Tibial artery (tissue), 4 donors: ENCODE measurements around the gene DST.

Source experiments
- DNase-seq, 2 donors: peaks; one replicate each; pipeline ENCODE4 v3.0.0-alpha.2; 2019
- H3K27ac ChIP-seq, 2 donors: fragments of 200-600 bp; sonication (generic) in 1 of 2; 1 replicate in 1 of 2; 2 replicates in 1 of 2; pipeline ENCODE4 v1.5.1; 2018 to 2019; ENCODE audit warnings: mild to moderate bottlenecking in 1 of 2
- H3K27me3 ChIP-seq, 2 donors: fragments of 200-600 bp; sonication (generic) in 1 of 2; one replicate each; pipeline versions ENCODE4 v1.5.1 to v1.6.0; 2016 to 2019
- H3K36me3 ChIP-seq, 3 donors: fragments of 200-600 bp; sonication (generic) in 2 of 3; one replicate each; pipeline ENCODE4 v1.5.1; 2016 to 2019; ENCODE audit warnings: mild to moderate bottlenecking in 2 of 3
- H3K4me1 ChIP-seq, 4 donors: fragments of 200-600 bp; sonication (generic) in 2 of 4; 1 replicate in 3 of 4; 2 replicates in 1 of 4; pipeline ENCODE4 v1.5.1; 2016 to 2019
- H3K4me3 ChIP-seq, 2 donors: fragments of 200-600 bp; sonication (generic) in 1 of 2; 1 replicate in 1 of 2; 2 replicates in 1 of 2; pipeline ENCODE4 v1.5.1; 2018 to 2019; ENCODE audit warnings: mild to moderate bottlenecking in 2 of 2
- H3K9me3 ChIP-seq, 3 donors: fragments of 200-600 bp; sonication (generic) in 1 of 3; one replicate each; pipeline ENCODE4 v1.5.1; 2016 to 2019
- CTCF ChIP-seq, 2 experiments: fragments of 200-600 bp in 1 of 2; fragments of 450-650 bp in 1 of 2; IDR thresholded peaks; one replicate each; pipeline ENCODE4 v1.5.1; 2017 to 2019; ENCODE audit warnings: antibody characterized with exemption in 2 of 2, mild to moderate bottlenecking in 1 of 2, moderate library complexity in 1 of 2
- intact Hi-C: fragments of 100-400 bp; cut with DNase I; formaldehyde crosslinking; loops from one replicate; pipeline ENCODE4 v1.15.0; 2023; ENCODE audit warnings: low total_unique reads

The DST gene

GRCh38 chr6:56481957-56482356, 160.7 kb downstream of the DST start:
- H3K27me3 ChIP-seq, result no peaks in the 10 kb centered on the region
- H3K36me3 ChIP-seq, result peaks cover 63 to 84% (median 72%) of the 10 kb centered on the region in 3 donors
- intact Hi-C loops, result loop anchor here (10.0 kb wide), 1 partner anchor 63 kb away; no protein-coding TSS in a partner anchor
- no peak for TF ChIP-seq CTCF (IDR thresholded peaks at IDR 0.05)
- peaks cover 0 to 20% (median 0%) of the 10 kb centered on the region in 4 donors for H3K4me1 ChIP-seq
- H3K9me3 ChIP-seq, result no peaks in the 10 kb centered on the region
- no peak overlapping the region for H3K4me3 ChIP-seq
- no peak for DNase-seq
- no peak overlapping the region for H3K27ac ChIP-seq

- H3K36me3 ChIP-seq, result peaks cover 65 to 84% (median 73%) of the 10 kb centered on the region in 3 donors
- no peaks in the 10 kb centered on the region for H3K27me3 ChIP-seq
- intact Hi-C loops, result loop anchor here (10.0 kb wide), 1 partner anchor 64 kb away; no protein-coding TSS in a partner anchor
- DNase-seq, result no peak
- no peak for TF ChIP-seq CTCF (IDR thresholded peaks at IDR 0.05)
- no peaks in the 10 kb centered on the region for H3K9me3 ChIP-seq
- H3K27ac ChIP-seq, result no peak overlapping the region
- peaks cover 0 to 27% (median 3%) of the 10 kb centered on the region in 4 donors for H3K4me1 ChIP-seq
- no peak overlapping the region for H3K4me3 ChIP-seq
These were observed 161.9 kb downstream of the DST start for GRCh38 chr6:56480654-56481337.

GRCh38 chr6:56480246-56480645, 162.4 kb downstream of the DST start:
- Histone ChIP-seq H3K4me1 (peaks cover 0 to 27% (median 4%) of the 10 kb centered on the region in 4 donors), H3K36me3 (peaks cover 65 to 84% (median 73%) of the 10 kb centered on the region in 3 donors), H3K27ac (no peak overlapping the region), H3K4me3 (no peak overlapping the region), H3K9me3 (no peaks in the 10 kb centered on the region), H3K27me3 (no peaks in the 10 kb centered on the region)
- intact Hi-C loops, result loop anchor here (10.0 kb wide), 1 partner anchor 65 kb away; no protein-coding TSS in a partner anchor
- TF ChIP-seq CTCF (IDR thresholded peaks at IDR 0.05), result no peak
- no peak for DNase-seq

- no peak for TF ChIP-seq CTCF (IDR thresholded peaks at IDR 0.05)
- Histone ChIP-seq H3K9me3 (no peaks in the 10 kb centered on the region), H3K27me3 (no peaks in the 10 kb centered on the region), H3K4me1 (peaks cover 0 to 18% (median 4%) of the 10 kb centered on the region in 4 donors), H3K4me3 (no peak overlapping the region), H3K36me3 (peaks cover 66 to 82% (median 67%) of the 10 kb centered on the region in 3 donors), H3K27ac (no peak overlapping the region)
- no peak for DNase-seq
- intact Hi-C loops, result no loop called here
These were observed 163.3 kb downstream of the DST start for GRCh38 chr6:56479381-56479780.

- no peak for TF ChIP-seq CTCF (IDR thresholded peaks at IDR 0.05)
- Histone ChIP-seq H3K27me3 (no peaks in the 10 kb centered on the region), H3K9me3 (no peaks in the 10 kb centered on the region), H3K4me3 (no peak overlapping the region), H3K4me1 (peaks cover 0 to 10% (median 4%) of the 10 kb centered on the region in 4 donors), H3K36me3 (peaks cover 77 to 89% (median 78%) of the 10 kb centered on the region in 3 donors), H3K27ac (no peak overlapping the region)
- no peak for DNase-seq
- intact Hi-C loops, result no loop called here
These were observed 164.5 kb downstream of the DST start for GRCh38 chr6:56478202-56478601.
